ENCODE data around the gene MID1. TPM values are rescaled to one million over a fixed set of nuclear protein-coding genes. Genes with fewer than 3 reads are reported as not detected.

The MID1 gene
- total RNA-seq, 4 donors from 2014 or later: 5.0 to 8.0 (median 6.4) TPM

GRCh38 chrX:10536744-10537143 is 83.6 kb downstream of the MID1 start:
- WGBS: 47% methylated on average over 5 of the region's 5 CpGs
- Histone ChIP-seq H3K27me3 (no peaks in the 10 kb centered on the region), H3K4me1 (no peaks in the 10 kb centered on the region), H3K4me3 (no peak overlapping the region), H3K36me3 (no peaks in the 10 kb centered on the region), H3K27ac (no peak overlapping the region), H3K9me3 (no peaks in the 10 kb centered on the region)
- DNase-seq (ENCODE audit: low spot score in 2 of 2): no peak
- TF ChIP-seq EP300 (IDR thresholded peaks at IDR 0.05) (no peak), POLR2A (IDR thresholded peaks at IDR 0.05) (no peak), CTCF (IDR thresholded peaks at IDR 0.05) (no peak), POLR2AphosphoS5 (IDR thresholded peaks at IDR 0.05) (no peak)

- Histone ChIP-seq H3K4me3 (no peak overlapping the region), H3K4me1 (no peaks in the 10 kb centered on the region), H3K9me3 (no peaks in the 10 kb centered on the region), H3K27me3 (no peaks in the 10 kb centered on the region), H3K27ac (no peak overlapping the region), H3K36me3 (no peaks in the 10 kb centered on the region)
- 82% methylated on average over 2 of the region's 2 CpGs for WGBS
- no peak for DNase-seq (ENCODE audit: low spot score in 2 of 2)
- TF ChIP-seq POLR2AphosphoS5 (IDR thresholded peaks at IDR 0.05) (no peak), POLR2A (IDR thresholded peaks at IDR 0.05) (no peak), CTCF (IDR thresholded peaks at IDR 0.05) (no peak), EP300 (IDR thresholded peaks at IDR 0.05) (no peak)
These were observed 85.8 kb downstream of the MID1 start for GRCh38 chrX:10534611-10535010.

- Histone ChIP-seq H3K27me3 (no peaks in the 10 kb centered on the region), H3K9me3 (no peaks in the 10 kb centered on the region), H3K4me1 (no peaks in the 10 kb centered on the region), H3K36me3 (no peaks in the 10 kb centered on the region), H3K4me3 (no peak overlapping the region), H3K27ac (no peak overlapping the region)
- 76% methylated on average over 1 of the region's 1 CpG for WGBS
- no peak for DNase-seq (ENCODE audit: low spot score in 2 of 2)
- TF ChIP-seq EP300 (IDR thresholded peaks at IDR 0.05) (no peak), POLR2AphosphoS5 (IDR thresholded peaks at IDR 0.05) (no peak), POLR2A (IDR thresholded peaks at IDR 0.05) (no peak), CTCF (IDR thresholded peaks at IDR 0.05) (no peak)
These were observed 86.6 kb downstream of the MID1 start for GRCh38 chrX:10533696-10534365.

- H3K4me3 ChIP-seq: no peak overlapping the region
- no peak overlapping the region for H3K27ac ChIP-seq
- TF ChIP-seq EP300 (IDR thresholded peaks at IDR 0.05): no peak
- TF ChIP-seq POLR2A (IDR thresholded peaks at IDR 0.05): no peak
- TF ChIP-seq POLR2AphosphoS5 (IDR thresholded peaks at IDR 0.05): no peak
- no peak for TF ChIP-seq CTCF (IDR thresholded peaks at IDR 0.05)
- H3K4me1 ChIP-seq: no peaks in the 10 kb centered on the region
- WGBS: 80% methylated on average over 1 of the region's 1 CpG
- no peaks in the 10 kb centered on the region for H3K27me3 ChIP-seq
- no peaks in the 10 kb centered on the region for H3K36me3 ChIP-seq
- H3K9me3 ChIP-seq: no peaks in the 10 kb centered on the region
- DNase-seq (ENCODE audit: low spot score in 2 of 2): no peak
These were observed 88.5 kb downstream of the MID1 start for GRCh38 chrX:10531927-10532326.

- H3K9me3 ChIP-seq: no peaks in the 10 kb centered on the region
- no peaks in the 10 kb centered on the region for H3K36me3 ChIP-seq
- H3K27ac ChIP-seq: no peak overlapping the region
- 58% methylated on average over 4 of the region's 4 CpGs for WGBS
- no peak for DNase-seq (ENCODE audit: low spot score in 2 of 2)
- no peaks in the 10 kb centered on the region for H3K4me1 ChIP-seq
- no peaks in the 10 kb centered on the region for H3K27me3 ChIP-seq
- no peak overlapping the region for H3K4me3 ChIP-seq
- TF ChIP-seq CTCF (IDR thresholded peaks at IDR 0.05): no peak
- TF ChIP-seq POLR2A (IDR thresholded peaks at IDR 0.05): no peak
- TF ChIP-seq POLR2AphosphoS5 (IDR thresholded peaks at IDR 0.05): no peak
- TF ChIP-seq EP300 (IDR thresholded peaks at IDR 0.05): no peak
These were observed 91.0 kb downstream of the MID1 start for GRCh38 chrX:10529344-10529743.

Measured in suprapubic skin (tissue), 4 donors.